ENCODE data around the gene APOBEC2. TPM values are rescaled to one million over a fixed set of nuclear protein-coding genes. Genes with fewer than 3 reads are reported as not detected.

The APOBEC2 gene
- total RNA-seq, 1 donor from 2014 or later = not detected

DNA sequence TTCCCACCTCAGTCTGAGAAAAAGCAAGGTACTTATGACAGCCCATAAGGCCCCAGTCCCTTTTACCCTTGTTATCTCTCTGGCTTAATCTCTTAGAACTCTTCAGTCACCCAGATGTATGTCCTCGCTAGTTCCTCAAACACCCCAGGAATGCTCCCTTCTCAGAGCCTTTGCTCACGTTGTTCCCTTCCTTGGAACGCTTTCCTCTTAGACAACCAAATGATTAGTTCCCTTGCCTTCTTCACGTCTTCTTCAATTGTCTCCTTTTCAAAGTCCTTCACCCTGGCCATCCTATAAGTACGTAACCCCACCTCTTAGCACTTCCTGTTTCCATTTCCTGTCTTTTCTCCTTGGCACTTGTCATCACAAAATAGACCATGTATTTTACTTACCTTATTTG lies 1.1 kb upstream of the APOBEC2 start:
- intact Hi-C loops (cut with DNase I) = no loop called here
- Histone ChIP-seq H3K4me3 (no peak overlapping the region), H3K4me1 (no peaks in the 10 kb centered on the region), H3K36me3 (no peaks in the 10 kb centered on the region), H3K9me3 (no peaks in the 10 kb centered on the region), H3K27ac (no peak overlapping the region), H3K27me3 (no peaks in the 10 kb centered on the region)
- DNase-seq (ENCODE audit: extremely low spot score in 2 of 2) = no peak
- TF ChIP-seq POLR2A (IDR thresholded peaks at IDR 0.05) = no peak
- TF ChIP-seq POLR2AphosphoS5 (IDR thresholded peaks at IDR 0.05; ENCODE audit: insufficient read depth in 1 of 2, low read depth in 1 of 2) = no peak
- TF ChIP-seq, protein P1, sequence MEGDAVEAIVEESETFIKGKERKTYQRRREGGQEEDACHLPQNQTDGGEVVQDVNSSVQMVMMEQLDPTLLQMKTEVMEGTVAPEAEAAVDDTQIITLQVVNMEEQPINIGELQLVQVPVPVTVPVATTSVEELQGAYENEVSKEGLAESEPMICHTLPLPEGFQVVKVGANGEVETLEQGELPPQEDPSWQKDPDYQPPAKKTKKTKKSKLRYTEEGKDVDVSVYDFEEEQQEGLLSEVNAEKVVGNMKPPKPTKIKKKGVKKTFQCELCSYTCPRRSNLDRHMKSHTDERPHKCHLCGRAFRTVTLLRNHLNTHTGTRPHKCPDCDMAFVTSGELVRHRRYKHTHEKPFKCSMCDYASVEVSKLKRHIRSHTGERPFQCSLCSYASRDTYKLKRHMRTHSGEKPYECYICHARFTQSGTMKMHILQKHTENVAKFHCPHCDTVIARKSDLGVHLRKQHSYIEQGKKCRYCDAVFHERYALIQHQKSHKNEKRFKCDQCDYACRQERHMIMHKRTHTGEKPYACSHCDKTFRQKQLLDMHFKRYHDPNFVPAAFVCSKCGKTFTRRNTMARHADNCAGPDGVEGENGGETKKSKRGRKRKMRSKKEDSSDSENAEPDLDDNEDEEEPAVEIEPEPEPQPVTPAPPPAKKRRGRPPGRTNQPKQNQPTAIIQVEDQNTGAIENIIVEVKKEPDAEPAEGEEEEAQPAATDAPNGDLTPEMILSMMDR (IDR thresholded peaks at IDR 0.05) = no peak

DNA sequence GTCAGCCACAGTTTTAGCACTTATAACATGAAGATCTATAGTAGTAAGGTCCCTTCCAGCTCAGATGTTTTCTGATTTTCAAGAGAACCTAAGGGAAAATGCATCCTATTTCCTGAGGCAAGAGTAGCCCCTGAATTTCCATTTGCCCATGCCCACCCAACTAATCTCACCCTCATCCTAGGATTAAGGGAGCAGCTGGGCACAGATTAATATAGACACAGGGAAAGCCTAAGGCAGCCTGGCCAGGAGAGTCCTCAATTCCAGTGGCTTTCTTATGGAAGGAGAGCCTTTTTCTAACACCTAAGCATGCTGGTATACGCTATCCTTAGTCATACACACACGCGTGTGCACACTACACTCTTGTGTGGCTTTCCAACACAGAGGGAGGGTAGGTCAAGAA lies 1.5 kb downstream of the APOBEC2 start:
- Histone ChIP-seq H3K27ac (no peak overlapping the region), H3K9me3 (no peaks in the 10 kb centered on the region), H3K27me3 (no peaks in the 10 kb centered on the region), H3K36me3 (no peaks in the 10 kb centered on the region), H3K4me1 (no peaks in the 10 kb centered on the region), H3K4me3 (no peak overlapping the region)
- DNase-seq (ENCODE audit: extremely low spot score in 2 of 2) = no peak
- intact Hi-C loops (cut with DNase I) = no loop called here
- TF ChIP-seq POLR2AphosphoS5 (IDR thresholded peaks at IDR 0.05; ENCODE audit: insufficient read depth in 1 of 2, low read depth in 1 of 2) (no peak), POLR2A (IDR thresholded peaks at IDR 0.05) (no peak)
- TF ChIP-seq, protein P1 (IDR thresholded peaks at IDR 0.05) = no peak

DNA sequence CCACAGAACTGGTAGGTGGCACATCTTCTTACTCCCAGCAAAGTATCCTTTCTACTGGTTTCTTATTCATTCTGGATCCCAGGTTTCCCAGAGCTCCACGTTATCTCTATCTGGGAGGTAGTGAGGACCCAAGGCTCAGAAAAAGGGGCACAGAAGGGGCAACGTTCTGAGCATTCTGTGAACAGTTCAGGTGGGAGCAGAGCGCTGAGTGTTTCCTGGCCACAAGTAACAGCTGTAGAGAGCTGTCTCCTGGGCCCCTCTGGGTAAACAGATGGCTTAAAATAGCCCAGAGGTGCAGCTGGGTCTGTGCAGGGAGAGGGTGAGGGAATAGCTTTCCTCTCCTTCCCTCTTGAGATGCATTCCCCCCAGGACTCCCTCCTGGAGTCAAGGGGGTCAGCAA lies 2.1 kb downstream of the APOBEC2 start:
- no peak for DNase-seq (ENCODE audit: extremely low spot score in 2 of 2)
- Histone ChIP-seq H3K4me1 (no peaks in the 10 kb centered on the region), H3K9me3 (no peaks in the 10 kb centered on the region), H3K27ac (no peak overlapping the region), H3K36me3 (no peaks in the 10 kb centered on the region), H3K27me3 (no peaks in the 10 kb centered on the region), H3K4me3 (no peak overlapping the region)
- TF ChIP-seq POLR2AphosphoS5 (IDR thresholded peaks at IDR 0.05; ENCODE audit: insufficient read depth in 1 of 2, low read depth in 1 of 2) (no peak), POLR2A (IDR thresholded peaks at IDR 0.05) (no peak)
- TF ChIP-seq, protein P1 (IDR thresholded peaks at IDR 0.05) = no peak
- intact Hi-C loops (cut with DNase I) = no loop called here

DNA sequence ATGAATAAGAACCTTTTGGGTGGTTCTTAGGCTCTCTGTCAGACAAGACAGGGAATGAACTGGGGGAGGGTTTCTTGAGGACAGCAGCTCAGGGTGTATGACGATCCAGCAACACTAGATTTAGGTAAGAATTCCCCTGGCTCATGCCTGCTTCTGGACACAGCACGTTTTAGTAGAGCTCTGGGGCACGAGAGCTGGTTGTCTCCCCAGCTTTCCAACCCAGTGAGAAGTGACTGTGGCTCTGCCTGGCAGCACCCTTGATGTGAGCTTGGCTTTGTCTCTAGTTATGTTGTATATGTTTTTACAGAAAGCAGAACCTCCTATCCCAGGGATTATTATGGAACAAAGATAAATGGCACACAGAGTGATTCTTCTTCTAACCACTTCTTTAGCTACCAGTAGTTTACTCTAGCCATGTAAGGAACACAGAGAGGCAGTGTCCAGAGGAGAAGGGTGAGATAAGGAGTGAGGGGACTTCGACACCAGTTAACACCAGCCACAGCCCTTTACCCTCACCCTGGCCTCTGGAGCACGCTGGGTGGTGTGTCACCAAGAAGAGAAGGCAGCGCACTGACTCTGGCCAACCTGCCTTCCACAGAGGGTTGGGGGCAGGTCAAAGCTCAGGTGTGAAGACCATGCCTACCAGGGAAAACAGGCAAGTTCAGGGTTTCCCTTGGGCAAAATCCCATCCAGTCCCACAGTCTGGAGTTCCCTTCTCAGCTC lies 3.9 kb downstream of the APOBEC2 start:
- H3K27ac ChIP-seq = no peak overlapping the region
- TF ChIP-seq, protein P1 (IDR thresholded peaks at IDR 0.05) = no peak
- TF ChIP-seq POLR2A (IDR thresholded peaks at IDR 0.05) (no peak), POLR2AphosphoS5 (IDR thresholded peaks at IDR 0.05; ENCODE audit: insufficient read depth in 1 of 2, low read depth in 1 of 2) (no peak)
- H3K9me3 ChIP-seq = no peaks in the 10 kb centered on the region
- peaks cover 9% of the 10 kb centered on the region for H3K4me1 ChIP-seq
- H3K4me3 ChIP-seq = no peak overlapping the region
- no peaks in the 10 kb centered on the region for H3K27me3 ChIP-seq
- no peak for DNase-seq (ENCODE audit: extremely low spot score in 2 of 2)
- H3K36me3 ChIP-seq = peaks cover 0 to 5% of the 10 kb centered on the region in 2 donors
- intact Hi-C loops (cut with DNase I) = no loop called here

DNA sequence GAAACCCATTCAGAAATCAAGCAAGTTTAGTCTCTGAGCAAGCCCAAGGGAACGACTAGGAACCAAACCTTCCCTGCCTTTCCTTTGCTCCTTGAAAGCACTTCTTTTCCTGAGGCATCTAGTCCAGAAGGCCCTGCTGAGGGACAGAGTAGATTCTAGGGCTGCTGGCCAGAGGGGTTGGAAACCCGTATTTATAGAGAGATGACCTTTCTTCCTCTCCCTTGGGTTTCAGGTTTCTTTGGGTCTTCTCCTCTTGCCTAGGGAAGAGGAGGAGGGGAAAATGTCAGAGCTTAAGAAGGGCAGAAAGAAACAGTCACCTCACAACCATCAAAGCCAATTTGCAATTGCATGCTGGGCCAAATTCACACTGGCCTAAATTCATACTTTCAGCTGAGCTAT lies 5.8 kb downstream of the APOBEC2 start:
- no peak for DNase-seq (ENCODE audit: extremely low spot score in 2 of 2)
- Histone ChIP-seq H3K4me1 (peaks cover 9% of the 10 kb centered on the region), H3K27ac (no peak overlapping the region), H3K4me3 (no peak overlapping the region), H3K9me3 (no peaks in the 10 kb centered on the region), H3K27me3 (no peaks in the 10 kb centered on the region), H3K36me3 (peaks cover 0 to 12% of the 10 kb centered on the region in 2 donors)
- TF ChIP-seq POLR2A (IDR thresholded peaks at IDR 0.05) (no peak), POLR2AphosphoS5 (IDR thresholded peaks at IDR 0.05; ENCODE audit: insufficient read depth in 1 of 2, low read depth in 1 of 2) (no peak)
- TF ChIP-seq, protein P1 (IDR thresholded peaks at IDR 0.05) = no peak
- intact Hi-C loops (cut with DNase I) = no loop called here
